ENCODE measurements around the gene UXS1. TPM values are rescaled to one million over a fixed set of nuclear protein-coding genes. Genes with fewer than 3 reads are reported as not detected.

UXS1 gene
- total and polyA plus RNA-seq, 9 of the 15 experiments (the other 6 are each of a cell fraction or from before 2014, with no cell fraction given), result 5.8 to 25.8 (median 15.0) TPM

GRCh38 chr2:106223347-106223746 lies 29.2 kb upstream of the UXS1 start:
- no peaks in the 10 kb centered on the region for H3K27me3 ChIP-seq (ENCODE audit: control insufficient read depth in 2 of 2, insufficient read depth in 2 of 2, low read length in 2 of 2)
- no peak overlapping the region for H3K27ac ChIP-seq (ENCODE audit: extremely low read depth, low read depth, low read length)
- H3K4me3 ChIP-seq, result no peak overlapping the region
- DNase-seq (ENCODE audit: extremely low read depth in 1 of 4, low spot score in 3 of 4) (peak in 1 of 4 experiments; percentile 30), ATAC-seq (peak; percentile 71), FAIRE-seq (no peak)
- no TSS peak for BruUV-seq (replicated peaks)
- H3K4me2 ChIP-seq (ENCODE audit: insufficient read depth, low read length), result no peak overlapping the region
- POLR2A ChIA-PET, result no interaction called here
- H4K20me1 ChIP-seq (replicated peaks; ENCODE audit: control insufficient read depth, insufficient read depth, low read length), result no peaks in the 10 kb centered on the region
- intact Hi-C loops (cut with micrococcal nuclease) (no loop called here), in situ Hi-C loops (cut with MboI) (no loop called here)
- TF ChIP-seq PRDM10 (IDR thresholded peaks at IDR 0.05; ENCODE audit: partially characterized antibody) (peak; percentile 21), REST (IDR thresholded peaks at IDR 0.05; ENCODE audit: borderline replicate concordance) (no peak; the same call in 1 of the 2 replicates), REST (CRISPR knock-in tag; IDR thresholded peaks at IDR 0.05; ENCODE audit: low read depth) (no peak), CBFA2T3 (IDR thresholded peaks at IDR 0.05) (peak; percentile 15; the same call in 1 of the 2 replicates)
- H3K4me1 ChIP-seq (replicated peaks in 1 of 2; ENCODE audit: control insufficient read depth in 2 of 2, insufficient read depth in 2 of 2, low read length in 2 of 2), result no peaks in the 10 kb centered on the region; a peak in 1 of 5 replicates
- no peaks in the 10 kb centered on the region for H3K79me2 ChIP-seq (ENCODE audit: control insufficient read depth, insufficient read depth, low read length)
- no peaks in the 10 kb centered on the region for H3K36me3 ChIP-seq (ENCODE audit: control insufficient read depth, insufficient read depth, low read length)
- WGBS (ENCODE audit: insufficient coverage, low coverage, missing lambda C conversion rate), result 7% methylated on average over 5 of the region's 5 CpGs
- no peak overlapping the region for H3K9ac ChIP-seq (ENCODE audit: insufficient read depth in 1 of 2, low read depth in 2 of 2, low read length in 2 of 2)
- H2AFZ ChIP-seq (ENCODE audit: low read depth, low read length), result peak overlapping the region; percentile 48; the same call in 1 of the 2 replicates
- no peaks in the 10 kb centered on the region for H3K9me1 ChIP-seq (ENCODE audit: control insufficient read depth, insufficient read depth, low read length)
- CTCF ChIA-PET (ENCODE audit: low intra/inter-chr PET ratio), result no interaction called here
- H3K9me3 ChIP-seq (replicated peaks; ENCODE audit: control insufficient read depth, insufficient read depth, low read depth, low read length), result no peaks in the 10 kb centered on the region

All from K562 (cell line).